Astrocyte (in vitro differentiated cells and primary cell): ENCODE measurements around the gene RECK. TPM values are rescaled to one million over a fixed set of nuclear protein-coding genes. Genes with fewer than 3 reads are reported as not detected.

Experiments
- DNase-seq: peaks from one replicate; pipeline ENCODE4 v3.0.0-alpha.2; 2010; ENCODE audit warnings: low read depth
- FAIRE-seq: peaks from 2 replicates; lab custom pipeline; 2011; peaks lifted over from hg19 to GRCh38; lab: Jason Lieb, UNC
- H2AFZ ChIP-seq: 2 replicates; pipeline ENCODE4 v1.6.0; 2012; ENCODE audit warnings: low read depth, low read length, inconsistent platforms
- H3K27ac ChIP-seq: 2 replicates; pipeline ENCODE4 v1.5.1; 2011; ENCODE audit warnings: low read depth, low read length, inconsistent platforms
- H3K27me3 ChIP-seq: 2 replicates; pipeline ENCODE4 v1.6.0; 2011; ENCODE audit warnings: low read length, inconsistent platforms; ENCODE audit not compliant: insufficient read depth
- H3K36me3 ChIP-seq: 2 replicates; pipeline ENCODE4 v1.5.1; 2011; ENCODE audit warnings: low read length, inconsistent platforms; ENCODE audit not compliant: insufficient read depth
- H3K4me1 ChIP-seq: 2 replicates; pipeline ENCODE4 v1.5.1; 2011; ENCODE audit warnings: low read length, inconsistent platforms; ENCODE audit not compliant: insufficient read depth
- H3K4me2 ChIP-seq: 2 replicates; pipeline ENCODE4 v1.6.0; 2012; ENCODE audit warnings: low read length, inconsistent platforms
- H3K4me3 ChIP-seq: 2 replicates; pipeline ENCODE4 v1.5.1; 2011; ENCODE audit warnings: low read depth, mild to moderate bottlenecking, low read length, inconsistent platforms; ENCODE audit not compliant: insufficient read depth
- H3K79me2 ChIP-seq: 2 replicates; pipeline ENCODE4 v1.6.0; 2012; ENCODE audit warnings: mild to moderate bottlenecking, low read length, inconsistent platforms; ENCODE audit not compliant: insufficient read depth
- H3K9ac ChIP-seq: 2 replicates; pipeline ENCODE4 v1.6.0; 2012; ENCODE audit warnings: mild to moderate bottlenecking, low read length, inconsistent platforms
- H3K9me3 ChIP-seq: 2 replicates; pipeline ENCODE4 v1.5.1; 2012; ENCODE audit warnings: low read depth, mild to moderate bottlenecking, low read length, inconsistent platforms; ENCODE audit not compliant: insufficient read depth
- H4K20me1 ChIP-seq: 2 replicates; pipeline ENCODE4 v1.6.0; 2012; ENCODE audit warnings: low read length, inconsistent platforms; ENCODE audit not compliant: insufficient read depth
- H3K27ac Mint-ChIP-seq: one replicate; pipeline ENCODE4 v1.8.0; 2021; ENCODE audit warnings: mild to moderate bottlenecking, mixed read lengths; ENCODE audit not compliant: unreplicated experiment
- H3K27me3 Mint-ChIP-seq: one replicate; pipeline ENCODE4 v1.8.0; 2021; ENCODE audit warnings: low read depth, mixed read lengths; ENCODE audit not compliant: unreplicated experiment
- H3K36me3 Mint-ChIP-seq: one replicate; pipeline ENCODE4 v1.8.0; 2021; ENCODE audit warnings: low read depth, mixed read lengths; ENCODE audit not compliant: unreplicated experiment
- H3K4me1 Mint-ChIP-seq: one replicate; pipeline ENCODE4 v1.8.0; 2021; ENCODE audit warnings: low read depth, mixed read lengths; ENCODE audit not compliant: unreplicated experiment
- H3K4me3 Mint-ChIP-seq: one replicate; pipeline ENCODE4 v1.8.0; 2021; ENCODE audit warnings: mild to moderate bottlenecking, moderate library complexity, mixed read lengths; ENCODE audit not compliant: unreplicated experiment
- H3K9me3 Mint-ChIP-seq: one replicate; pipeline ENCODE4 v1.8.0; 2021; ENCODE audit warnings: mild to moderate bottlenecking, mixed read lengths; ENCODE audit not compliant: unreplicated experiment
- EZH2 ChIP-seq: IDR thresholded peaks from 2 replicates; pipeline ENCODE4 v1.6.1; 2012; ENCODE audit warnings: mild to moderate bottlenecking, low read length, inconsistent platforms; ENCODE audit not compliant: insufficient read depth
- total RNA-seq: library from RNA; stranded (reverse); gene quantifications from 2 replicates; pipeline ENCODE4 v1.2.1, GENCODE V29; 2021
- TF ChIP-seq, protein P1 (sequence below): IDR thresholded peaks from 2 replicates; pipeline ENCODE4 v1.5.1; 2011; ENCODE audit warnings: low read depth, mild to moderate bottlenecking, inconsistent platforms, low read length, moderate library complexity; ENCODE audit not compliant: insufficient read depth

Gene RECK
- total RNA-seq, 1 donor from 2014 or later: 21.6 TPM

DNA sequence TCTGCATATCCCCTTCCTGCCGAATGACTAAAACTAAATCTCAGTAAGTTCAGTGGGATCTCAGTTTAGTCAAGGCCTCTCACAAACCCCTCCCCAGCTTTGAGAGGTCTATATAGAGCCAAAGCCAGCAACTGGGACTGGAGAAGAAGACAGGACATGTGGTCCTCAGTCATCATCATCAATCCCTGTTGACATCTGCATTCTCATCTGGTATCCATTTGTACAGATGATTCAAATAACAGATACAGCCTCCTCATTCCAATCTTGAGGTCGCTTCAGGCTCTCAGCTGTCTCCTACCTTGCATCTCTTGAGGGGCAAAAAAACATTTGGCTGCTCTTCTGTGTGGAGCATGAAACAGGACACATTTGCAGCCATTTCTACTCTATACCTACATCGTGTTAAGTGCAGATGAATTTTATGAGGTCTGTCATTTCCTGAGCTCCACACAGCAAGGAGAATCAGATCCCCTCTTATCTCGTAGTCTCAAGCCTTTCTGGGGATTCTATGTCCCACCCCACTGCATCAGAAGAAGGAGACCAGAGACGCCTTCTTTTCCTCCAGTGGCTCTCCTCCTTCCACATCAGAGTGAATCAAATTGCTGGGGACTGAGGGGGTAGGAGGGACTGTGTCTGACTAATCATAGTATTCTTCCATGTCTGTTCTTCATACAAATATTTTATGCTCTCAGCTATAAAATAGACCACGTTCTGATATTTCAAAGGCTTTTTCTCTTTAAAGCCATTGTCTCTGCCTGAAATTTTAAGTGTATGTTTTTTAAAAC lies 4.7 kb upstream of the RECK start:
- no peak for FAIRE-seq
- H3K4me1 ChIP-seq: peaks cover 22% of the 10 kb centered on the region
- Mint-ChIP-seq H3K9me3 (no peaks in the 10 kb centered on the region), H3K4me1 (peaks cover 10% of the 10 kb centered on the region), H3K36me3 (no peaks in the 10 kb centered on the region), H3K27me3 (no peaks in the 10 kb centered on the region), H3K27ac (no peak overlapping the region), H3K4me3 (no peak overlapping the region)
- TF ChIP-seq, protein P1, sequence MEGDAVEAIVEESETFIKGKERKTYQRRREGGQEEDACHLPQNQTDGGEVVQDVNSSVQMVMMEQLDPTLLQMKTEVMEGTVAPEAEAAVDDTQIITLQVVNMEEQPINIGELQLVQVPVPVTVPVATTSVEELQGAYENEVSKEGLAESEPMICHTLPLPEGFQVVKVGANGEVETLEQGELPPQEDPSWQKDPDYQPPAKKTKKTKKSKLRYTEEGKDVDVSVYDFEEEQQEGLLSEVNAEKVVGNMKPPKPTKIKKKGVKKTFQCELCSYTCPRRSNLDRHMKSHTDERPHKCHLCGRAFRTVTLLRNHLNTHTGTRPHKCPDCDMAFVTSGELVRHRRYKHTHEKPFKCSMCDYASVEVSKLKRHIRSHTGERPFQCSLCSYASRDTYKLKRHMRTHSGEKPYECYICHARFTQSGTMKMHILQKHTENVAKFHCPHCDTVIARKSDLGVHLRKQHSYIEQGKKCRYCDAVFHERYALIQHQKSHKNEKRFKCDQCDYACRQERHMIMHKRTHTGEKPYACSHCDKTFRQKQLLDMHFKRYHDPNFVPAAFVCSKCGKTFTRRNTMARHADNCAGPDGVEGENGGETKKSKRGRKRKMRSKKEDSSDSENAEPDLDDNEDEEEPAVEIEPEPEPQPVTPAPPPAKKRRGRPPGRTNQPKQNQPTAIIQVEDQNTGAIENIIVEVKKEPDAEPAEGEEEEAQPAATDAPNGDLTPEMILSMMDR: no peak
- H3K9ac ChIP-seq: no peak overlapping the region
- no peak for DNase-seq
- peaks cover 1% of the 10 kb centered on the region for H3K79me2 ChIP-seq
- no peak overlapping the region for H2AFZ ChIP-seq
- no peaks in the 10 kb centered on the region for H3K36me3 ChIP-seq
- no peak overlapping the region for H3K27ac ChIP-seq
- H4K20me1 ChIP-seq: no peaks in the 10 kb centered on the region
- H3K4me2 ChIP-seq: no peak overlapping the region
- no peak overlapping the region for H3K4me3 ChIP-seq
- no peaks in the 10 kb centered on the region for H3K27me3 ChIP-seq
- no peaks in the 10 kb centered on the region for H3K9me3 ChIP-seq

DNA sequence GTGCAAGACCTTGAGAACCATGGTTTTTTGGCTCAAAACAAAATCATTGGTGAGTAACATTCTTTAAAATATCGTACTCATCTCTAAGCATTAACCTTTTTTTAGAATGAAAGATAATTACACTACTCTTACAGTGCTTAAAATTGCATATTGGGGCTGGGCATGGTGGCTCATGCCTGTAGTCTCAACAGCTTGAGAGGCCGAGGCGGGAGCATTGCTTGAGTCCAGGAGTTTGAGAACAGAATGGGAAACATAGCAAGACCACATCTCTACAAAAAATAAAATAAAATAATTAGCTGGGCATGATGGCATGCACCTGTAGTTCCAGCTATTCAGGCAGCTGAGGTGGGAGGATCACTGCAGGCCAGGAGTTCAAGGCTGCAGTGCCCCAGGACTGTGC lies 2.9 kb upstream of the RECK start:
- no peaks in the 10 kb centered on the region for H3K9me3 ChIP-seq
- no peak for FAIRE-seq
- H3K4me2 ChIP-seq: no peak overlapping the region
- H3K9me3 Mint-ChIP-seq: no peaks in the 10 kb centered on the region
- no peaks in the 10 kb centered on the region for H3K27me3 ChIP-seq
- H4K20me1 ChIP-seq: peaks cover 5% of the 10 kb centered on the region
- no peak overlapping the region for H3K9ac ChIP-seq
- peaks cover 20% of the 10 kb centered on the region for H3K79me2 ChIP-seq
- TF ChIP-seq, protein P1: no peak
- no peak for TF ChIP-seq EZH2
- H3K4me1 ChIP-seq: peaks cover 31% of the 10 kb centered on the region
- H3K4me3 ChIP-seq: no peak overlapping the region
- H3K4me3 Mint-ChIP-seq: no peak overlapping the region
- H3K36me3 ChIP-seq: no peaks in the 10 kb centered on the region
- no peak overlapping the region for H3K27ac Mint-ChIP-seq
- H3K36me3 Mint-ChIP-seq: no peaks in the 10 kb centered on the region
- no peak overlapping the region for H3K27ac ChIP-seq
- peaks cover 13% of the 10 kb centered on the region for H3K4me1 Mint-ChIP-seq
- no peak for DNase-seq
- H2AFZ ChIP-seq: no peak overlapping the region
- H3K27me3 Mint-ChIP-seq: no peaks in the 10 kb centered on the region

DNA sequence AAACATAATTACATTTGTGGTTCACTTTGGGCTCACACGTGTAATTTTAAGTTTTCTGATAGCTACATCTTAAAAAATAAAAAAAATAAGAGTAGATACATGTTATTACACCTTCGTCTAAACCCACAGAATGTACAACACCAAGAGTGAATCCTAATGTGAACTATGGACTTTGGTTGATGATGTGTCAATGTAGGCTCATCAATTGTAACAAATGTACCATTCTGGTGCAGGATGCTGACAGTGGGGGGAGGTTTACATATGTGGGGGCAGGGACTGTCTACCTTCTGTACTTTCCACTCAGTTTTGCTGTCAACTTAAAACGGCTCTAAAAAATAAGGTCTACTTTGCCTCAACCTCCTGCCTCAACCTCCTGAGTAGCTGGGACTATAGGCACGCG lies 2.5 kb upstream of the RECK start:
- H3K4me1 Mint-ChIP-seq: peaks cover 14% of the 10 kb centered on the region
- TF ChIP-seq, protein P1: no peak
- no peak for TF ChIP-seq EZH2
- no peak overlapping the region for H3K4me3 Mint-ChIP-seq
- Histone ChIP-seq H3K79me2 (peaks cover 24% of the 10 kb centered on the region), H2AFZ (no peak overlapping the region), H3K27me3 (no peaks in the 10 kb centered on the region), H3K36me3 (no peaks in the 10 kb centered on the region), H3K9me3 (no peaks in the 10 kb centered on the region), H4K20me1 (peaks cover 7% of the 10 kb centered on the region), H3K4me3 (no peak overlapping the region), H3K4me2 (no peak overlapping the region), H3K27ac (no peak overlapping the region), H3K4me1 (peaks cover 35% of the 10 kb centered on the region), H3K9ac (no peak overlapping the region)
- no peaks in the 10 kb centered on the region for H3K36me3 Mint-ChIP-seq
- no peak overlapping the region for H3K27ac Mint-ChIP-seq
- DNase-seq (no peak), FAIRE-seq (no peak)
- no peaks in the 10 kb centered on the region for H3K9me3 Mint-ChIP-seq
- H3K27me3 Mint-ChIP-seq: no peaks in the 10 kb centered on the region
